Neutrophil (primary cell): ENCODE measurements around the gene PHGDH.

ENCODE experiments used
- H3K27ac ChIP-seq: fragments of 200-600 bp; sonication (generic); 2 replicates; pipeline ENCODE4 v1.5.1; 2016; ENCODE audit warnings: mild to moderate bottlenecking, moderate library complexity
- H3K27me3 ChIP-seq: fragments of 200-600 bp; sonication (generic); 2 replicates; pipeline ENCODE4 v1.6.0; 2016; ENCODE audit warnings: mild to moderate bottlenecking
- H3K36me3 ChIP-seq: fragments of 200-600 bp; sonication (generic); 2 replicates; pipeline ENCODE4 v1.5.1; 2017
- H3K4me1 ChIP-seq, 2 experiments: fragments of 200-600 bp in 1 of 2; sonication (generic) in 1 of 2; 1 replicate in 1 of 2; 2 replicates in 1 of 2; pipeline versions ENCODE4 v1.5.1 to v1.6.1; 2013 to 2016; ENCODE audit warnings: low read depth in 1 of 2, low read length in 1 of 2, mild to moderate bottlenecking in 1 of 2, moderate library complexity in 1 of 2; ENCODE audit not compliant: control insufficient read depth in 1 of 2, insufficient read depth in 1 of 2
- H3K4me3 ChIP-seq, 2 experiments: fragments of 200-600 bp in 1 of 2; sonication (generic) in 1 of 2; 1 replicate in 1 of 2; 2 replicates in 1 of 2; pipeline ENCODE4 v1.5.1; 2013 to 2016; ENCODE audit warnings: low read depth in 1 of 2, low read length in 1 of 2, mild to moderate bottlenecking in 1 of 2, moderate library complexity in 1 of 2
- H3K9me3 ChIP-seq: fragments of 200-600 bp; sonication (generic); 2 replicates; pipeline ENCODE4 v1.5.1; 2016
- TF ChIP-seq, protein P1 (sequence below): fragments of 200-600 bp; sonication (generic); IDR thresholded peaks from 2 replicates; pipeline ENCODE4 v1.5.1; 2016; ENCODE audit warnings: antibody characterized with exemption

The PHGDH gene

DNA sequence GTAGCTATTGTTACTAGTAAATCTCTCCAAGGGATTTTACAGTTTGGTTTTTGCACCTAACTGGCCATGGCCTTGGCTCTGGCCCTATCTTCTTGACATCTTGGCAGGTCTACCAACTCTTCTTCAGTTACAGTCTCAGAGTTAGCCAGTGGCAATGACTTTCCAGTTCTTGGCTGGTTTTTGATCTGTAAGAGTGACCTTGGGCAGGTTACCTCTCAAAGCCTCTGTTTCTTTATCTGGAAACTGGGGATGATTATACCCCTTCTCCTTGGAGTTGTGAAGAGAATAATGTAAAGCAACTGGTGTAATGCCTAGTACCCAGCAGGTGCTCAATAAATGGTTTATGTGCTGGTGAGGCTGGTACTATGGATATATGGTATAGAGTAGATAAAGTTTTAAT, 6.7 kb downstream of the PHGDH start:
- Histone ChIP-seq H3K36me3 (no peaks in the 10 kb centered on the region), H3K4me3 (no peak overlapping the region), H3K4me1 (no peaks in the 10 kb centered on the region), H3K27me3 (peaks cover 9% of the 10 kb centered on the region), H3K9me3 (no peaks in the 10 kb centered on the region), H3K27ac (no peak overlapping the region)
- TF ChIP-seq, protein P1, sequence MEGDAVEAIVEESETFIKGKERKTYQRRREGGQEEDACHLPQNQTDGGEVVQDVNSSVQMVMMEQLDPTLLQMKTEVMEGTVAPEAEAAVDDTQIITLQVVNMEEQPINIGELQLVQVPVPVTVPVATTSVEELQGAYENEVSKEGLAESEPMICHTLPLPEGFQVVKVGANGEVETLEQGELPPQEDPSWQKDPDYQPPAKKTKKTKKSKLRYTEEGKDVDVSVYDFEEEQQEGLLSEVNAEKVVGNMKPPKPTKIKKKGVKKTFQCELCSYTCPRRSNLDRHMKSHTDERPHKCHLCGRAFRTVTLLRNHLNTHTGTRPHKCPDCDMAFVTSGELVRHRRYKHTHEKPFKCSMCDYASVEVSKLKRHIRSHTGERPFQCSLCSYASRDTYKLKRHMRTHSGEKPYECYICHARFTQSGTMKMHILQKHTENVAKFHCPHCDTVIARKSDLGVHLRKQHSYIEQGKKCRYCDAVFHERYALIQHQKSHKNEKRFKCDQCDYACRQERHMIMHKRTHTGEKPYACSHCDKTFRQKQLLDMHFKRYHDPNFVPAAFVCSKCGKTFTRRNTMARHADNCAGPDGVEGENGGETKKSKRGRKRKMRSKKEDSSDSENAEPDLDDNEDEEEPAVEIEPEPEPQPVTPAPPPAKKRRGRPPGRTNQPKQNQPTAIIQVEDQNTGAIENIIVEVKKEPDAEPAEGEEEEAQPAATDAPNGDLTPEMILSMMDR = no peak

DNA sequence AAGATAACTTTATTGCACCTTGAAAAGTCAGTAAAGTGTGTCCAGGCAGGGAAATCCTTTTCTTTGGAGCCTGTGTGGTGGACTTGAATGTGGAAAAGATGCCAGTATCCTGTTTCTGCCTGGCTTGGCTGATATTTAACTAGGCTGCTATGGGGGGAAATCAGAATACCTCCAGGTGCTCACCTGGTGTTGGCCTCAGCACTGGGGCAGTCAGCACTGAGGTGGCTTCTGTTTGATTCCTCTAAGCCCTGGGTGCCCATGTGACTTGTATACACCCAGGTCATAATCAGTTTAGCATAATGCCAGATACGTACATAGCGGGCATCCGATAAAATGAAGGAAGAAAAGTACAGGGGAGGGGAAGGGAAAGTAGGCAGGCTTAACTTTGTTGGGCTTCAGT, 7.2 kb downstream of the PHGDH start:
- H3K27ac ChIP-seq = no peak overlapping the region
- TF ChIP-seq, protein P1 = no peak
- no peak overlapping the region for H3K4me3 ChIP-seq
- no peaks in the 10 kb centered on the region for H3K9me3 ChIP-seq
- no peaks in the 10 kb centered on the region for H3K4me1 ChIP-seq
- H3K27me3 ChIP-seq = peaks cover 4% of the 10 kb centered on the region
- no peaks in the 10 kb centered on the region for H3K36me3 ChIP-seq

DNA sequence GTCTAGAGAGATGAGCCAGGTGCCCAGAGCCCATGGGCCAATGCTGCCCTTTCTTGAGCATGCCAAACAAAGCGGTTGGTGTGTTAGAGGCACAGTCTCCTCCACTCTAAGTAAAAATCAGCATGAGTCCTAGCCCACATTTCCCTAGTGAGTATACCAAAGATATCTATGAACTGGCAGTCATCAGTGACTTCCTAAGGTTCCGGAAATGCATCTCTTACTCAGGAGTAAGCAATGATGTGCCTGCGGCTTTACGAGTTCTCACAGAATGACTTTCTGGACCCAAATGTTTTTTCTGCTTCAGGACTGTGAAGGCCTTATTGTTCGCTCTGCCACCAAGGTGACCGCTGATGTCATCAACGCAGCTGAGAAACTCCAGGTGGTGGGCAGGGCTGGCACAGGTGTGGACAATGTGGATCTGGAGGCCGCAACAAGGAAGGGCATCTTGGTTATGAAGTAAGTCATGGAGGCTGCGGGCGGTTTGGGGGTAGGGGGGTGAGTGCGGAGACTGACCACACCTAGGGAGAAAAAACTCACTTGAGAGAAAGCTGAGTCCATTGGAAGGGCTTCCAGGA, 9.2 kb downstream of the PHGDH start:
- no peaks in the 10 kb centered on the region for H3K36me3 ChIP-seq
- no peak overlapping the region for H3K4me3 ChIP-seq
- H3K9me3 ChIP-seq = no peaks in the 10 kb centered on the region
- H3K27ac ChIP-seq = no peak overlapping the region
- no peaks in the 10 kb centered on the region for H3K4me1 ChIP-seq
- TF ChIP-seq, protein P1 = no peak
- H3K27me3 ChIP-seq = no peaks in the 10 kb centered on the region

DNA sequence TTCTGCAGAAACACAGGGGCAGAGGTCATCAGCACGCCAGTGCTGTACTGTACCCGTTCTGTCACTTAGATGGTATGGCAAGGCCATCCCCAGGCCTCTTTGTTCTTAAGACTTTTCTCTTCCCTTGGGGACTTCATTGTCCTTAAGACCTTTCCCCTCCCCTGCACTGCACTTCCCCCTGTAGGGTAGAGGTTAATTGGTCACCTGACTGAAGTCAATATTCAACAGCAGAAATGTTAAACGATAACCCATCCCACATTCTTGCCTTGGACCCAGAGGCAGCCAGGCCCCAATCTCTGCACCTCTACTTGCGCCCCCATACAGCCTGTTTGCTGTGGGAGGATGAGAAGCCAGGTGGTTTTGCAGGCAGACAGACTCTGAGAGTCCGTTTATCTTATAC, 10.2 kb downstream of the PHGDH start:
- Histone ChIP-seq H3K27me3 (no peaks in the 10 kb centered on the region), H3K27ac (no peak overlapping the region), H3K4me3 (no peak overlapping the region), H3K36me3 (no peaks in the 10 kb centered on the region), H3K4me1 (no peaks in the 10 kb centered on the region), H3K9me3 (no peaks in the 10 kb centered on the region)
- TF ChIP-seq, protein P1 = no peak

DNA sequence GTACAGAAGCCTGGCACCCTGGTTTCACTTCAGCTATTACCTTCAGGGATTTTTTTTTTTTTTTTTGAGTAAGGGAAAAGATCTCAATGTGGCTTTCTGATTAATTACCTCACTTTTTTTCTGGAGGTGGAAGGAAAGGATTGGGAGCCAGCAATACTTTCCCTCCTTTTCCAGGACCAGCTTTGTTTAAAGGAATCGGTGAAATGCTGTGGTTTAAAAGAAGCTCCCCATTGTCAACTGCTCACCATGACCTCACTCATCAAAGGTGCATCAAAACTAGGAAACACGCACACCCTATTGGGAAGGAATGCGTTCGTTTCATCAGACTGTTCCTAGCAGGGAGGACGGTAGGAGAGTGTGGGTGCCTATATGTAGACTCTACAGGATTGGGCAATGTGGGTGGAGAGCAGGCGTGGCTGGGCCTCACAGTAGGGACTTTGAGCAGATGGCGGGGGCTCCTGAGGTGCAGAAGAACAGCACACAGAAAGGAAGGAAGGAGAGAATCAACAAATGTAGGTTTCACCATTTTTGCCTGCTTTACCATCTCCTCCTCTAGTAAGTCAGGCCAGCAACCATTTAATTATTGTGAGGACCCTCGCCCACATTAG, 13.0 kb downstream of the PHGDH start:
- TF ChIP-seq, protein P1 = no peak
- no peaks in the 10 kb centered on the region for H3K9me3 ChIP-seq
- no peaks in the 10 kb centered on the region for H3K36me3 ChIP-seq
- H3K4me3 ChIP-seq = no peak overlapping the region
- H3K27me3 ChIP-seq = no peaks in the 10 kb centered on the region
- H3K4me1 ChIP-seq = no peaks in the 10 kb centered on the region
- H3K27ac ChIP-seq = no peak overlapping the region
